Ascending aorta (tissue), 2 donors: ENCODE measurements around the gene GPC3. TPM values are rescaled to one million over a fixed set of nuclear protein-coding genes. Genes with fewer than 3 reads are reported as not detected.

Experiments
- DNase-seq, 2 donors: peaks; one replicate each; pipeline ENCODE4 v3.0.0-alpha.2; 2019; ENCODE audit warnings: low spot score in 2 of 2
- H3K27ac ChIP-seq, 2 donors: fragments of 200-600 bp; sonication (generic); one replicate each; pipeline ENCODE4 v1.5.1; 2016 to 2017; ENCODE audit warnings: mild to moderate bottlenecking in 1 of 2
- H3K27me3 ChIP-seq: fragments of 200-600 bp; sonication (generic); one replicate; pipeline ENCODE4 v1.5.1; 2017
- H3K36me3 ChIP-seq, 2 donors: fragments of 200-600 bp; sonication (generic); one replicate each; pipeline ENCODE4 v1.5.1; 2016
- H3K4me1 ChIP-seq, 2 donors: fragments of 200-600 bp; sonication (generic); one replicate each; pipeline ENCODE4 v1.5.1; 2016 to 2017; ENCODE audit warnings: mild to moderate bottlenecking in 1 of 2
- H3K4me3 ChIP-seq, 2 donors: fragments of 200-600 bp; sonication (generic); one replicate each; pipeline ENCODE4 v1.5.1; 2016 to 2017; ENCODE audit warnings: mild to moderate bottlenecking in 1 of 2
- H3K9me3 ChIP-seq, 2 donors: fragments of 200-600 bp; sonication (generic); one replicate each; pipeline ENCODE4 v1.5.1; 2016
- intact Hi-C: fragments of 100-400 bp; cut with DNase I; formaldehyde crosslinking; loops from one replicate; pipeline ENCODE4 v1.15.1; 2023
- total RNA-seq: library from RNA; depleted of rRNA; stranded (reverse); fragments of >200 nt; gene quantifications from one replicate; pipeline ENCODE4 v1.1.0, GENCODE V29; 2016
- TF ChIP-seq, protein P1 (sequence below), 3 experiments: fragments of 200-600 bp in 2 of 3; fragments of 450-650 bp in 1 of 3; sonication (generic) in 2 of 3; IDR thresholded peaks; one replicate each; pipeline ENCODE4 v1.5.1; 2016 to 2019; ENCODE audit warnings: antibody characterized with exemption in 3 of 3, mild to moderate bottlenecking in 1 of 3, moderate library complexity in 1 of 3

GPC3 gene
- total RNA-seq, 1 donor from 2014 or later: 0.75 TPM

DNA sequence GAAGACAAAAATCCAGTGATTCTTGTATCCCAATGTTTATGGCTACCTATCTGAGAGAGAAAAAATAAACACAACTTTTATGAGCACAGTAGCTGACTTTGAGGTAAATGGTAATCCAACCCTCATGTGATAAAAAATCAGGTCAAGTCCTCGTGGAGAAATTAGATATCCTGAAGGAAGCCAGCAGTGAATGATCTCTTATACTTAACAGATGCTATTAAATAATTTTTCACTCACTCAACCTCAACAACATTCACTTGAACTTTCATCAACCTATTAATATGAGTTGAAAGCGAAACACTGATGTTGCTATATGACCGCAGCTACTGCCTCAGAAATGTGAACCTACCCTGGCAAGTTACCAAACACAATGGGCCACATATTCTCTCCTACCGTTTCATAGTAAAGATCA, 105.4 kb downstream of the GPC3 start:
- H3K4me3 ChIP-seq: no peak overlapping the region
- intact Hi-C loops: no loop called here
- H3K27me3 ChIP-seq: no peaks in the 10 kb centered on the region
- no peak overlapping the region for H3K27ac ChIP-seq
- no peaks in the 10 kb centered on the region for H3K9me3 ChIP-seq
- no peak for DNase-seq
- H3K36me3 ChIP-seq: no peaks in the 10 kb centered on the region
- TF ChIP-seq, protein P1, sequence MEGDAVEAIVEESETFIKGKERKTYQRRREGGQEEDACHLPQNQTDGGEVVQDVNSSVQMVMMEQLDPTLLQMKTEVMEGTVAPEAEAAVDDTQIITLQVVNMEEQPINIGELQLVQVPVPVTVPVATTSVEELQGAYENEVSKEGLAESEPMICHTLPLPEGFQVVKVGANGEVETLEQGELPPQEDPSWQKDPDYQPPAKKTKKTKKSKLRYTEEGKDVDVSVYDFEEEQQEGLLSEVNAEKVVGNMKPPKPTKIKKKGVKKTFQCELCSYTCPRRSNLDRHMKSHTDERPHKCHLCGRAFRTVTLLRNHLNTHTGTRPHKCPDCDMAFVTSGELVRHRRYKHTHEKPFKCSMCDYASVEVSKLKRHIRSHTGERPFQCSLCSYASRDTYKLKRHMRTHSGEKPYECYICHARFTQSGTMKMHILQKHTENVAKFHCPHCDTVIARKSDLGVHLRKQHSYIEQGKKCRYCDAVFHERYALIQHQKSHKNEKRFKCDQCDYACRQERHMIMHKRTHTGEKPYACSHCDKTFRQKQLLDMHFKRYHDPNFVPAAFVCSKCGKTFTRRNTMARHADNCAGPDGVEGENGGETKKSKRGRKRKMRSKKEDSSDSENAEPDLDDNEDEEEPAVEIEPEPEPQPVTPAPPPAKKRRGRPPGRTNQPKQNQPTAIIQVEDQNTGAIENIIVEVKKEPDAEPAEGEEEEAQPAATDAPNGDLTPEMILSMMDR (IDR thresholded peaks at IDR 0.05): no peak
- H3K4me1 ChIP-seq: no peaks in the 10 kb centered on the region

DNA sequence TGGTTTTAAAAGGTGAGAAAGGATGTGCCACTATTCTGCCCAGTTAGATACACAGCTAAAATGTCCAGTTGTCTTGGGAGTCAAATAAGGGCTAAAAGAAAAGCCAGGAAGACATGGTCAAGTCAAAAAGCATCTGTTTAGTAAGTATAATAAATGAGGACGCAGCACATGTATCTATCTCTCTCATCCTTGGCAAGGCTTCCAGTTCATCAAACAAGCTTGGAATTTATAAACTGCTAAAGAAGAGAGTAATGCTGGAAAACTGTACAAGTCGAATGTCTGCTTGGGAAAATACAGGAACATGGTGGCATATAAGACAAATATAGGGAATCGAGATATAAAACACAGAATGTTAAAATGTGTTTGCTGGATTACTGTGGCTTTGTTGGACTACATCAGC, 106.7 kb downstream of the GPC3 start:
- no peaks in the 10 kb centered on the region for H3K36me3 ChIP-seq
- no peaks in the 10 kb centered on the region for H3K27me3 ChIP-seq
- H3K4me3 ChIP-seq: no peak overlapping the region
- H3K27ac ChIP-seq: no peak overlapping the region
- TF ChIP-seq, protein P1 (IDR thresholded peaks at IDR 0.05): no peak
- intact Hi-C loops: no loop called here
- DNase-seq: no peak
- no peaks in the 10 kb centered on the region for H3K9me3 ChIP-seq
- no peaks in the 10 kb centered on the region for H3K4me1 ChIP-seq

DNA sequence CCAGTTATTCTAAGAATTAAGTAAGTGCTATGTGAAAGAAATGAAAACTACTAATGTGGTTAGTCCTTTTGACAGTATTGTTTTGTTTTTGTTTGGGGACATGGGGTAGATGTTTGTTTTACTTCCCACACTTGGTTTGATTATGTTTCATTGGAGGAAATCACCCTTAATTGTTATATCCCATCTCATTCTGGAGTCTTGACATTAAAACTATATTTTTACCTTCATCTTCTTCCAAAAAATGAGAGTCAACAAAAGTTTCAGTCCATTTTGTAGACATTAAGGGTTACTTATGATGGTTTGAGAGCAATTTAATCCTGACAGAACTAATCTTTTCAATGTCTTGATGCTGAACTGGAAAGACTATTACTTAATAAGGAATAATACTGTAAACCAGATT, 108.7 kb downstream of the GPC3 start:
- TF ChIP-seq, protein P1 (IDR thresholded peaks at IDR 0.05): no peak
- Histone ChIP-seq H3K27me3 (no peaks in the 10 kb centered on the region), H3K4me3 (no peak overlapping the region), H3K9me3 (no peaks in the 10 kb centered on the region), H3K4me1 (no peaks in the 10 kb centered on the region), H3K27ac (no peak overlapping the region), H3K36me3 (no peaks in the 10 kb centered on the region)
- intact Hi-C loops: no loop called here
- DNase-seq: no peak

GRCh38 chrX:133869270-133869669, 116.1 kb downstream of the GPC3 start:
- no peak overlapping the region for H3K27ac ChIP-seq
- no peak overlapping the region for H3K4me3 ChIP-seq
- H3K27me3 ChIP-seq: no peaks in the 10 kb centered on the region
- TF ChIP-seq, protein P1 (IDR thresholded peaks at IDR 0.05): no peak
- H3K4me1 ChIP-seq: no peaks in the 10 kb centered on the region
- intact Hi-C loops: no loop called here
- H3K36me3 ChIP-seq: no peaks in the 10 kb centered on the region
- no peaks in the 10 kb centered on the region for H3K9me3 ChIP-seq
- DNase-seq: no peak

DNA sequence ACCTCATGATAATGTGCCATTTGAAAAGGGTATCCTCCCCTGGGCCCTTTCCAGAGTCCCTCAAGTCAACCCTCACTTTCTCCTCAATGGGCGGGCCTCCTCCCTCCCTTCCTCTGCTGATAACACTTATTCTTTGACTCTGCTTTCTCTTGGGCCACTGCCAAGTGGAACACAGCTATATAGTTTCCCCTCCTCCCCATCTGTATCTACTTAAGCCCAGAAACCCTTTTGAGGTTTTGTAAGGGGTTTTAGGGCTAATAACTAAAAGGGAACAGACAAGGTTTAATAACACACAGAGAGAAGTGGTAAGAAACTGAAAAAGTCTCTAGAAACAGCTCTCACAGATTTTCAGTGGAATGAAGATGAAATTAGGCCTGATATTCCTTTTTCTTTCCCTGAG, 116.7 kb downstream of the GPC3 start:
- no peaks in the 10 kb centered on the region for H3K4me1 ChIP-seq
- TF ChIP-seq, protein P1 (IDR thresholded peaks at IDR 0.05): no peak
- no peak overlapping the region for H3K4me3 ChIP-seq
- no peaks in the 10 kb centered on the region for H3K36me3 ChIP-seq
- H3K27me3 ChIP-seq: no peaks in the 10 kb centered on the region
- no peaks in the 10 kb centered on the region for H3K9me3 ChIP-seq
- no peak overlapping the region for H3K27ac ChIP-seq
- intact Hi-C loops: no loop called here
- DNase-seq: no peak

DNA sequence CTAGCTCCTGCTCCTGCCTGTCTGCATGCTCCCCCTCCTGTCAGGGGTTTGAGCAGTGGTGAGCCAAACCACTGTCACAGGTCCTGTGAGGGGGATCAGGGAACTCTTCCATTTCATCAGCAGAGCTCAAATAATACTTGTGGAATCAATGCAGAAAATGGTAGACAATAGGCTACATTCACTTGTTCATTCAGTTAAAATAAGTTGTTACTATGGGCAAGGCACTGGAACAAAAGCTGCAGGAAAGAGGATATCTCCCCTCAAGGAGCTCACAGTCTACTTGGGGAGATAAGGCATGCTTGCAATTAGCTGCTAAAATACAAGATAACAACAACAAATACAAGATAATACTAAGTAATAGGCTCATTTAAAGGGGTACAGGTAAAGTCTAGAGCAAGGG, 117.1 kb downstream of the GPC3 start:
- Histone ChIP-seq H3K36me3 (no peaks in the 10 kb centered on the region), H3K27me3 (no peaks in the 10 kb centered on the region), H3K4me1 (no peaks in the 10 kb centered on the region), H3K27ac (no peak overlapping the region), H3K9me3 (no peaks in the 10 kb centered on the region), H3K4me3 (no peak overlapping the region)
- TF ChIP-seq, protein P1 (IDR thresholded peaks at IDR 0.05): no peak
- intact Hi-C loops: no loop called here
- no peak for DNase-seq
